Stimulated activated CD4-positive, alpha-beta T cell treated with anti-CD3 and anti-CD28 coated beads, Interleukin-2, amount 100 ng/mL, for 24 hours (primary cell): ENCODE measurements around the gene TELO2.
"Not testable (repeated sequence)": the region's sequence is repeated elsewhere in the genome, so short reads cannot be mapped to it uniquely, and the experiment has no call there.

ENCODE experiments used
- DNase-seq, 2 donors: peaks; one replicate each; pipeline ENCODE4 v3.0.0-alpha.2; 2020

Gene TELO2

GRCh38 chr16:1478937-1479336, 14.2 kb upstream of the TELO2 start:
- DNase-seq = not testable (repeated sequence)

- no peak for DNase-seq
These were observed 11.0 kb upstream of the TELO2 start for GRCh38 chr16:1481906-1482835.

- DNase-seq = no peak
These were observed 7.2 kb upstream of the TELO2 start for GRCh38 chr16:1485847-1486496.

DNA sequence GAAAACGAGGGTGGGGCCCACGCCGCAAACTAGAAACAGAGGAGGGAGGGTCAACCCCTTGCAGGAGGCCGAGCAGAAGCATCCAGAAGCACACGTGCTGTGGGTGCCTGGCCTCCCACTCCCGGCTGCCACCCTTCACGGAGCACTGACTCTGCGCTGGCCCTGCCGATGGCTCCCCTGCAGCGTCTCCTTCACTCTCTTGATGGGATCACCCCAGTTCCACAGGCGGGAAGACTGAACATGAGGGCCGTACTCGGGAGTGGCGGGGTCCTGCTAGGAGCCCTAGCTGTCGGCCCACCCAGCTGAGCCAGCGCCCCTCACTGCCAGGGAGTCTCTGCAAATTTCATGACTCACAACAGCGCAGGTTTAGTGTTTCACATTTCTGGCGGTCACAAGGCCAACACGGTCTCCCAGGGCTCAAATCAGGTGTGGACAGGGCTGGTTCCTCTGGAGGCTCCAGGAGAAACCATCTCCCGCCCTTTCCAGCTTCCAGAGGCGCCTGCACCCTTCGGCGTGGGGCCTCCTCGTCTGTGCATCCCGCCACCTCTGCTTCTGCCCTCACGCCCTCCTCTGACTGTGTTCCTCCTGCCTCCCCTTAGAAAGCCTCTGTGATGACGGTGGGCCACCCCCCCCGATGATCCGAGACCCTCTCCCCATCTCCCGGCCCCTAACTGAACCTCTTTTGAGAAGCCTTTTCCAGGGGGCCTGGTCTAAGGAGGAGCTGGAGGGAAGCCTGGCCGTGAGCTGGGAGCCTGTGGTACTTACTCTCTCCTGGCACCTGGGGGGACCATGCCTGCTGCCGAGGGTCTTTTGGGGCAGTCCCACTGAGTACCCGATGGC, 6.4 kb upstream of the TELO2 start:
- DNase-seq = no peak

DNA sequence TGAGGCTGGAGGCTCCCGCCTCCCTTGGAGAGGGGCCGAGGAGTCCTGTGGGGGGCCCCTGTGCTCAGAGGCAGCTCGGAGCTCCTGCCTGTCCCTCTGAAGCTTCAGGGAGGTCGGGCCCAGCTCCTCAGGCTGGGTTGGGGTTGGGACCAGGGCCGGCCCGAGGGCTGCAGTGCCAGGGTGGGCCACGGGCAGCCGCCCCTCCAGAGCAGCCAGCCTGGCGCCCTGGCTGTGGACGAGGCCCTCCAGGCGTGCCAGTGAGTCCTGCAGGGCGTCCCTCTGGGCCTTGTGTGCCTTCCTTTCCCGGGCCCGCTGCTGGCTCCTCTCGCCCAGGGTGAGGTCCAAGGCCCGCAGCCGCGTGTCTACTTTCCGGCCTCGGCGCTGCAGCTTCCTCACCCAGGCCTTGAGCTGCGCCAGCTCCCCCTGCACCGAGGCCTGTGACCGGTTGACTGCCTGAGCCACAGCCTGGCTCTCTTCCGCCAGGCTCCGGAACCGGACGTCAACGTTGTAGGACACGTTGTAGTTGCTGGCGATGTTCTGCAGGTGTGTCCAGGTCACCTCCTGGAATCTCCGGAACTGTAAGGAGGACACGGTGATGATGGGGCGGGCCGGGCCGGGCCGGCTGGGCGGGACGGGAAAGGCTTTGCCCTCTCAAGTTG, 5.6 kb upstream of the TELO2 start:
- DNase-seq = no peak

- no peak for DNase-seq
These were observed 5.0 kb upstream of the TELO2 start for GRCh38 chr16:1488054-1488601.

GRCh38 chr16:1488619-1489018, 4.5 kb upstream of the TELO2 start, which contains the start of gene PTX4:
Gene PTX4, minus strand, starts transcription at chr16:1488944. Its CDS starts 35 bp downstream, at chr16:1488909.
- DNase-seq = no peak

GRCh38 chr16:1489077-1489476, 4.1 kb upstream of the TELO2 start:
- DNase-seq = no peak

DNA sequence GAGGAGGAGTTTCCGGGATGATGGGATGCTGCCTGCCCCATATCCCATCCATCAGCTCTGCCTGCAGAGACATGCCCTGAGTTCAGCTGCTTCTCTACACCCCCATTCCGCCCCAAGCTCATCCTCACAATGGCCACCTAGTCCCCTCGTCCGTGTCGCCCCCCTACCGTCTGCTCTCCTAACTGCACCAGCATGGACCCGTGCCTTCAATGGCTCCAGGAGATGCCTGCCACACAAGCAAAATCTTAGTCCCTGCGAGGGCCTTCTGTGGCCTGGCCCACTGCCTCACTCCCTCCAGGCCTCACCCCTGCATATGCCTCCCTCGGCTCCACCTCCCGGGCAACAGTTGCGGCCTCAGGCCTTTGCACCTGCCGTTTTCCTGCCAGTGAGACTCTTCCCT, 1.8 kb upstream of the TELO2 start:
- no peak for DNase-seq

DNA sequence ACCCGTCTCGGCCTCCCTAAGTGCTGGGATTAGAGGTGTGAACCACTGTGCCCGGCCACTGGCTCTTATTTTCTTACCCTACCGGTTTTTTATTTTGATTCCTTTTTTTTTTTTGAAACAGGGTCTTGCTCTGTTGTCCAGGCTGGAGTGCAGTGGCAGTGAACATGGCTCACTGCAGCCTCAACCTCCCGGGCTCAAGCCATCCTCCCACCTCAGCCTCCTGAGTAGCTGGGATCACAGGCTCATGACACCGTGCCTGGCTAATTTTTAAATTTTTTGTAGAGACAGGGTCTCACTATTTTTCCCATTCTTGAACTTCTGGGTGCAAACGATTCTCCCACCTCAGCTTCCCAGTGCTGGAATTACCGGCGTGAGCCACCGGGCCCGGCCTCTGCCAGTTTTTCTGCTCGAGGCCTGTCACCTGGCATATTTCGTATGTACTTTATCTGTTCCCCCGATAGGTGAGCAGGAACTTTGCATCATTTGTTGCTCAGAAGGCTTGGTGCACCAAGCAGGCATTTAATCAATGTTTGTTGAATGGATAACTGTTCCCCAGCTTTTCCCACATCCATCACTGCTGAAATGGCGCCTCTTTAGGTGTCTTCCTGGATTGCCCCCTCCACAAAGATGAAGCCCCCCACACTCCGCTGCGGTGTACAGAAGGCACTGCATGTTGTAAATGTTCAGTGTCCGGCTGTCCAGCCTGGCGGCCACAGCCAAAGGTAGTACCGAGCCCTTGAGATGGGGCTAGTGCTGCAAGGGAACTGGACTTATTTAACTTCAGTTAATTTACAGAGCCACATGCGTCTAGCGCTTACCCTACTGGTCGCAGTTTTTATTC, 858 bp upstream of the TELO2 start:
- DNase-seq = no peak

- no peak for DNase-seq
These were observed 560 bp downstream of the TELO2 start for GRCh38 chr16:1493746-1494094.

GRCh38 chr16:1494129-1494640, 1.0 kb downstream of the TELO2 start:
- DNase-seq = no peak

GRCh38 chr16:1494711-1495110, 1.6 kb downstream of the TELO2 start:
- DNase-seq = no peak

GRCh38 chr16:1495211-1495888, 2.2 kb downstream of the TELO2 start:
- no peak for DNase-seq

- no peak for DNase-seq
These were observed 2.7 kb downstream of the TELO2 start for GRCh38 chr16:1495889-1496262.

DNA sequence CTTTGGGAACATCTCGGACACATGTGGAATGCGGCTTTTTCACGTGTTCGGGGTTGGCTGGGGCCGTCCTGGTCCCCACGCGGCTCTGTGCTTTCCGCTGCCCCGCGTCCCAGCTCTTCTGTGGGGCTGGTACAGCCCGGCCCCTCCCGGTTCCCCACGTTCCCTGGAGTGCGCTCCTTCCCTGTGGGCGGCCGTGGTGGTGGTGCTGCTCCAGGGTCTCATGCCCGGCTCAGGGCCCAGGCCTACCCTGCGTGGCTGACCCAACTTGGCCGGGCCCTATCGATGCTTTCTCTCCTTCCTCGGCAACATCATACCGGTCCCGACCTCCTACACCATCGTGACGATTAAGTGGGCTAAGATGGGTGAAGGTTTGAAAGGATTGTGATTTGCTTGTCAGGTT, 3.3 kb downstream of the TELO2 start:
- DNase-seq = no peak

DNA sequence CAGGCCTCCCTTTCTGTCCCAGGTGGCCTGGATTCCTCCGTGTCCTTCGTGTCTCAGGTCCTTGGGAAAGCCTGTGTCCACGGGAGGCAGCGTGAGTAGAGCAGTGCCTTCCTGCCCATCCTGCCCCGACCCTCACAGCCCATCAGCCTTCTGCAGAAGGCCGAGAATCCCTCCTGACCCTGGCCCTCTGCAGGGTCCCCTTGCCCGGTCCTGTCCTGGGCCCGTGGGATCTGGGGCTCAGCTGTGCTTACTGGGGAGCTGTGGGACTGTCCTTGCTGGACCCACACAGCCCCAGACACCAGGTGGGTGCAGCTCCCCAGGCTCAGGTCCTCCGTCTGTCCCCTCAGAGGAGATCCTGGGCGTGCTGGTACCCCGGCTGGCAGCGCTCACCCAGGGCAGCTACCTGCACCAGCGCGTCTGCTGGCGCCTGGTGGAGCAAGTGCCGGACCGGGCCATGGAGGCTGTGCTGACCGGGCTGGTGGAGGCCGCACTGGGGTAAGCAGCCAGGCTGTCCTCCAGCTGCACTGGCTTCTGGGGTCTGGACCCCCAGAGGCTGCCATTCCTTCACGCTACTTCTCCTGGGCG, 3.9 kb downstream of the TELO2 start:
- no peak for DNase-seq

DNA sequence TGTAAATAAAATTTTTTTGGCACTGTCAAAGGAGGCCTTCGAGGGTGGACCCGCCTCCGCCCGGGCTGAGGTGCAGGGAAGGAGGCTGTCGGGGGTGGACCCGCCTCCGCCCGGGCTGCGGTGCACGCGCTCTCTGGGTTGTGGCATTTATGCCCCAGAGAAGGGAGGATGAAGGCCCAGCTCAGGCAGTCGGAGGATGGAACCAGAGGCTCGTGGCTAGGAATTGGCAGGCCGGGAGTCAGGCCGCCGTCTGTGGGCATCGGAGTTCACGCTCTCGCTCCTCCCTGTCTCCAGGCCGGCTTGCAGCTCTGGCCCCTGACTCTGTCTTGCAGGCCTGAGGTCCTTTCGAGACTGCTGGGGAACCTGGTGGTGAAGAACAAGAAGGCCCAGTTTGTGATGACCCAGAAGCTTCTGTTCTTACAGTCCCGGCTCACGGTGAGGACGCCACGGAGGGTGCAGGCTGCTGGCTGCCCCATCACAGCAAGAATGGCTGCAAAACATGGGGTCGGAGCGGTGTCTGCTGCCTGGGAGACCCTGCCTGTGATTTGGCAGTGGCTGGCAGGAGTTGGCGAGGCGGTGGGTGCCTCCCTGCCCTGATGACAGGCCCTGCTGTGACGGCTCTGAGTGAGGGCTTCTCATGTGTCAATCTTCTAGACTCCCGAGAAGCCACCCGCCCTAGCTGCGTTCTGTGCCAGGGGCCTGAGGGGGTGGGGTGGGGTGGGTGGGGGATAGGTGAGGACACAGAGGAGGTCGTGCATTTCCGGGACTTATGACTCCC, 5.9 kb downstream of the TELO2 start:
- no peak for DNase-seq

DNA sequence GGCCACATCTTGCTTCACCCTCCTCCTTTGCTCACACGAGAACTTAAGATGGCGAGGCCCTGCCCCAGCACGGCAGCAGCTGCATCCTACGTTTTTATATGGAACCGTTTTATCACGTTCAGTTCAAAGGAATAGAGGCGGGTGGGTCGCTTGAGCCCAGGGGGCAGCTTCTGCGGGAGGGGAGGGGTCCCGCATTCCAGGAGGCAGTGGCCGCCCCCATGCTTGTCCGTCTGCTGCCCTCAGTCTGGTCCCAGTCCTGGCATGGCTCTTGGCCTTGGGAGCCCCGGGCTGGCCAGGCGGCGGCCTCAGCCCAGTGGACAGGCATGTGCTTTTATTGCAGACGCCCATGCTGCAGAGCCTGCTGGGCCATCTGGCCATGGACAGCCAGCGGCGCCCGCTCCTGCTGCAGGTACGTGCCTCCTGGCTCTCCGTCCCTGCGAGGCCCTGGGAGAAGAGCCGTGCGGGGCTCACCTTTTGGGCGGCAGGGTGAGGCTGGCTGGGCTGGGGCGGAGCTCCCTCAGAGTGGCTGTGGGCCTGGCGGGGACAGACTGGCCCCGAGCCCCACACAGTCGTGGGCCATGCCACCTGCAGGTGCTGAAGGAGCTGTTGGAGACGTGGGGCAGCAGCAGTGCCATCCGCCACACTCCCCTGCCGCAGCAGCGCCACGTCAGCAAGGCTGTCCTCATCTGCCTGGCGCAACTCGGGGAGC, 6.8 kb downstream of the TELO2 start:
- DNase-seq = no peak
